SK-N-DZ (cell line): Measurements from ENCODE around the gene LBP.
"Not testable (repeated sequence)": the region's sequence is repeated elsewhere in the genome, so short reads cannot be mapped to it uniquely, and the experiment has no call there.

Experiments
- DNase-seq: peaks from one replicate; pipeline ENCODE4 v3.0.0-alpha.2; 2015; ENCODE audit warnings: low spot score

The LBP gene

GRCh38 chr20:38320221-38320620 lies 26.1 kb upstream of the LBP start:
- DNase-seq: no peak

GRCh38 chr20:38321959-38322598 lies 24.2 kb upstream of the LBP start:
- peak; percentile 57 for DNase-seq

DNA sequence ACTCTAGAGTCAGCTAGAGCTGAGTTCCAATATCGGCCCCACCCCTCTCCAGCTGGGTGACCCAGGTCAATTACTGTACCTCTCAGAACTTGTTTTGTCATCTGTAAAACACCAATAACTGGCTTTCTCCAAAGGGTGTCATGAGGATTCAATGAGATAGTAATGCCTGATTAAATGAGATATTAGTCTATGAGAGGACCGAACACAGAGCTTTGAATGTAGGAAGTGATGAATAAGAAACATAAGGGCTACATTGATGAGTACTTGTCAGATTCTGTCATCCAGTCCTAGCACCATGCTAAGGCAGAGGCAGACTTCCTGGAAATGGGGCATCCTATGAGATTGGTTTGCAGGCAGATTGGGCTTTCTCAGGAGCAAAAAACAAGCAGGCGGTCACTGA lies 22.1 kb upstream of the LBP start:
- no peak for DNase-seq

- no peak for DNase-seq
These were observed 21.1 kb upstream of the LBP start for GRCh38 chr20:38325167-38325566.

GRCh38 chr20:38325905-38326304 lies 20.4 kb upstream of the LBP start:
- DNase-seq: no peak

- DNase-seq: no peak
These were observed 20.0 kb upstream of the LBP start for GRCh38 chr20:38326309-38326708.

- no peak for DNase-seq
These were observed 15.6 kb upstream of the LBP start for GRCh38 chr20:38330638-38331037.

GRCh38 chr20:38331245-38331644 lies 15.0 kb upstream of the LBP start:
- DNase-seq: no peak

DNA sequence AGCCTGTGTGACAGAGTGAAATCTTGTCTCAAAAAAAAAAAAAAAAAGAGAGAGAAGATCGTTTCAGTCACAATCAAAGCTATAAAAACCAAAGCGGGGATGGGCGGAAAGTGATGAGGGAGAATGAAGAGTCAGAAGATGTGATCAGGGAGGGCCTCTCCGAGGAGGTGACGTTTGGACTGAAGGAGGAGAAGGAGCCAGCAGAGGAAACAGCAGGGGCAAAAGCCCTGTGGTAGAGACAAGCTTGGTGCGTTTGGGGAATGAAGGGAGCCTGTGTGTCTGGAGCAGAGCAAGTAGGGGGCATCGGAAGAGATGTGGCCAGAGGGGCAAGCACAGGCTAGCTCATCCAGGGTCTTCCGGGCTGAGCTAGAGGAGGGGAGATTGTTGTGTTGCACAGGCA lies 14.5 kb upstream of the LBP start:
- DNase-seq: no peak

GRCh38 chr20:38334016-38334415 lies 12.3 kb upstream of the LBP start:
- no peak for DNase-seq

- no peak for DNase-seq
These were observed 9.6 kb upstream of the LBP start for GRCh38 chr20:38336726-38337125.

GRCh38 chr20:38337561-38338140 lies 8.6 kb upstream of the LBP start:
- DNase-seq: no peak

- DNase-seq: peak; percentile 46
These were observed 7.3 kb upstream of the LBP start for GRCh38 chr20:38338849-38339520.

DNA sequence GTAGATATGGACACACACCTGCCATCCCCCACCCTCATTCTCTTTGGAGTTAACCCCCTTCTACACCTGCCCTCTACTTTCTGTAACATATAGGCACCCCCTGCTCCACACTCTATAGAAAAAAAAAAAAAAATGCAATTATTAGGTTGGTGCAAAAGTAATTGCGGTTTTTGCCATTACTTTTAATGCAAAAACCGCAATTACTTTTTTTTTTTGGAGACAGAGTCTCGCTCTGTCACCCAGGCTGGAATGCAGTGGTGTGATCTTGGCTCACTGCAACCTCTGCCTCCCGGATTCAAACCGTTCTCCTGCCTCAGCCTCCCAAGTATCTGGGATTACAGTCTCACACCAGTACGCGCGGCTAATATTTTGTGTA lies 6.8 kb upstream of the LBP start:
- DNase-seq: not testable (repeated sequence)

DNA sequence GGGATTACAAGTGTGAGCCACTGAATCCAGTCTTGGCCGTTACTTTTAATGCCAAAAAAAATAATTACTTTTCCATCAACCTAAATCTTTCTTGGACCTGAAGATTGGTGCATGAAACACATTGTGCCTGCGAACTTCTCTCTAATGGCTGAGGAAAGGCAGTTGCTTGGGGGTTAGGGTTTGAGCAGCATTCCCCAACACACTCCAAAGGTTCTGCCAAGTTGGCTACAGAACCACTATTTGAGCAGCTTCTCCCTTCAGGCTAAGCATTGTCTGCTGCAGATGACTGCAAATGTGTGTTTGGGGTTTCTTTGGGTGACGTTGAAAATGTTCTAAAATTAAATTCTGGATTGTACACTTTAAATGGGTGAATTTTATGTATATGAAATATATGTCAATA lies 6.3 kb upstream of the LBP start:
- no peak for DNase-seq

- no peak for DNase-seq
These were observed 5.6 kb upstream of the LBP start for GRCh38 chr20:38340693-38341092.

DNA sequence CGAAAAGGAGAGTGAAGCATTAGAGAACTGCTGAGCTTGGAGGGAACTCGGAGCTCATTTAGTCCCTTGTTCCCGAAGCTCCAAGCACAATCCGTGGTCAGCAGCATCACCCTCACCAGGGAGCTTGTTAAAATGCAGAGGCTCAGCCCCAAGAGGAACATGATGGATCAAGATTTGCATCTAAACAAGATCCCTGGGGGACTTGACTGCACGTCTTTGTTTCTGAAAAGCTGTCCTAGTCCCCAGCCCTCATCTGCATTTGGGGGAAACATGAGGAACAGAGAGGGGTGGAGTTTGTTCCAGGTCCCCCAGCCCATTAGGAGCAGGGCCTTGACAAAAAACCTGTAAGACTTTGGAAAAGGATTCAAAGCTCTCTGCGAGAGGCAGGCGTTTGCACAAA lies 4.1 kb upstream of the LBP start:
- no peak for DNase-seq

DNA sequence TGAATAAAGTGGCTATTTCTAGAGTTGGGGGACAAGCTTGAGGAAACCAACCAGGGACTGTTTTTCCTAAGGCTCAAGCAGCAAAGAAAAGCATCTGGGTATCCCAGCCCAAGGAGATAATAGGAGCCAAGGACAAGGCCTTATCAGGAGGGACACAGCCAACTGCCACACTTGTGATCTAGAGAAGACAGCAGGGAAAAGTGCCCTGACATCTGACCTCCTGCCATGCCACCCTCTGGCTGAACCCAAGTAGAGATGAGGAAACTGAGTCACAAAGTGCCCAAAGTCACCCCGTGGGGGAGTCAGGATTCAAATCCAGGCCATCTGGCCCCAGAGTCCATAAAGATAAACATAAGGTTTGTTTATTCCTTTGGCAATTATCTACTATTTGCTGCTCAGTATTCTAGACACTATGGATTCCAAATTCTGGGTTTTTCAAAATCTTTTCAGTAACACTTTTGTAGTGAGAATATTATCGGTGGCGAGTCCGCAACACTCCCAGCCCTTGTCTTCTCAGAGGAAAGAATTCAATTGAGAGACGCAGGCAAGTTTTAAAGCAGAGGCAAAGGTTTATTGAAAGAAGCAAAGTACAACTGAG lies 3.5 kb upstream of the LBP start:
- DNase-seq: no peak

DNA sequence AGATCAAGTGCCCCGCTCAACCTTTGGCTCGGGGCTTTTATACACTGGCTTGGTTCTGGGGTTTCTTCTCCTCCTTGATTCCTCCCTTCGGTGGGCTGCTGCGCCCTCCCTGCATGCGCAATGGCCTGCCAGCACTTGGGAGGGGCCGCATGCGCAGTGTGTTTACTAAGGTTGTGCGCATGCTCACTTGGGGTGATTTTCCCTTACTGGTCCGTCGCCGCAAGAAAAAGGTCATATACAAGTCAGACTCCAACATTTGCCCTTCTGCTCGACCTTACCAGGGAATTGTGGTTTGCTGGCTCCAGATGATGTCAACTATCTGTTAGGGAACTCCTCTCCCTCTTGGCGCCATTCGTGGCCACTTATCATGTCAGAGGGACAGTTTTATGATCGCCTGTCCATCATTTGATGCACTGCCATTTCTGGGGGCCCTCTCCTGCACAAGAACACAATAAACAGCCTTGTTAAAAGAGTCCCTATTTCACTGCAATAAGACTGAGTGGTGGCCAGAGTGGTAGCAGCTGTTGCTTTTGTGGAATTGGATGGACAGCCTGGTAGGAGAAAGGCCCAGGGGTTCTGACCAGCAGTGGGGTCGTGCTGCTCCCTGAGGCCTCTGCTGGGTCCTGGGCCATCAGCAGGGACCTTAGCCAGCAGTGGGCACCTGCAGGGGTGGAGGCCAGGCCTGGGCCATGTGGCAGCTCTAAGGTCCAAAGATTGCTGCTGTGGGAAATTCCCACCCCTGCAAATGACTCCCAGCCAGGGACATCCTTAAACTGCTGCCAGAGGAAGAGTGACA lies 2.8 kb upstream of the LBP start:
- DNase-seq: peak; percentile 70

- no peak for DNase-seq
These were observed 2.1 kb upstream of the LBP start for GRCh38 chr20:38344107-38344701.

GRCh38 chr20:38345643-38346042 lies 639 bp upstream of the LBP start:
- no peak for DNase-seq

GRCh38 chr20:38346741-38347140 lies 459 bp downstream of the LBP start:
- DNase-seq: no peak
